IPS-15b (cell line): ENCODE results near the gene RGS3.

Source experiments
- H3K27me3 ChIP-seq: one replicate; pipeline ENCODE4 v1.6.1; 2013; ENCODE audit warnings: low read length; ENCODE audit not compliant: control insufficient read depth, insufficient read depth
- H3K36me3 ChIP-seq: one replicate; pipeline ENCODE4 v1.6.1; 2013; ENCODE audit warnings: low read length; ENCODE audit not compliant: control insufficient read depth, insufficient read depth
- H3K4me1 ChIP-seq: one replicate; pipeline ENCODE4 v1.6.1; 2013; ENCODE audit warnings: mild to moderate bottlenecking, low read length; ENCODE audit not compliant: control insufficient read depth, insufficient read depth
- H3K4me3 ChIP-seq: one replicate; pipeline ENCODE4 v1.5.1; 2013; ENCODE audit warnings: low read depth, low read length
- H3K9ac ChIP-seq: one replicate; pipeline ENCODE4 v1.6.1; 2013; ENCODE audit warnings: low read depth, mild to moderate bottlenecking, low read length
- H3K9me3 ChIP-seq: one replicate; pipeline ENCODE4 v1.6.1; 2013; ENCODE audit warnings: mild to moderate bottlenecking, low read length; ENCODE audit not compliant: control insufficient read depth, insufficient read depth

Gene RGS3

GRCh38 chr9:113493203-113493520, 29.6 kb downstream of the RGS3 start:
- no peaks in the 10 kb centered on the region for H3K4me1 ChIP-seq
- no peak overlapping the region for H3K4me3 ChIP-seq
- no peaks in the 10 kb centered on the region for H3K9me3 ChIP-seq
- H3K27me3 ChIP-seq: no peaks in the 10 kb centered on the region
- no peaks in the 10 kb centered on the region for H3K36me3 ChIP-seq
- H3K9ac ChIP-seq: no peak overlapping the region

GRCh38 chr9:113495526-113495925, 32.0 kb downstream of the RGS3 start:
- H3K27me3 ChIP-seq: no peaks in the 10 kb centered on the region
- no peak overlapping the region for H3K9ac ChIP-seq
- H3K9me3 ChIP-seq: no peaks in the 10 kb centered on the region
- no peaks in the 10 kb centered on the region for H3K36me3 ChIP-seq
- no peak overlapping the region for H3K4me3 ChIP-seq
- H3K4me1 ChIP-seq: no peaks in the 10 kb centered on the region

GRCh38 chr9:113497051-113497450, 33.5 kb downstream of the RGS3 start:
- no peaks in the 10 kb centered on the region for H3K27me3 ChIP-seq
- no peak overlapping the region for H3K9ac ChIP-seq
- H3K36me3 ChIP-seq: no peaks in the 10 kb centered on the region
- peaks cover 4% of the 10 kb centered on the region for H3K4me1 ChIP-seq
- no peaks in the 10 kb centered on the region for H3K9me3 ChIP-seq
- no peak overlapping the region for H3K4me3 ChIP-seq

- H3K4me3 ChIP-seq: no peak overlapping the region
- H3K4me1 ChIP-seq: peaks cover 4% of the 10 kb centered on the region
- H3K36me3 ChIP-seq: no peaks in the 10 kb centered on the region
- no peaks in the 10 kb centered on the region for H3K27me3 ChIP-seq
- H3K9me3 ChIP-seq: no peaks in the 10 kb centered on the region
- no peak overlapping the region for H3K9ac ChIP-seq
Measured at GRCh38 chr9:113499153-113499875, 35.8 kb downstream of the RGS3 start.

GRCh38 chr9:113499876-113500497, 36.5 kb downstream of the RGS3 start:
- no peaks in the 10 kb centered on the region for H3K9me3 ChIP-seq

GRCh38 chr9:113501129-113501686, 37.7 kb downstream of the RGS3 start:
- Histone ChIP-seq H3K4me3 (peak overlapping the region; percentile 26), H3K27me3 (no peaks in the 10 kb centered on the region), H3K36me3 (no peaks in the 10 kb centered on the region), H3K4me1 (peaks cover 6% of the 10 kb centered on the region), H3K9me3 (no peaks in the 10 kb centered on the region), H3K9ac (no peak overlapping the region)

More at GRCh38 chr9:113499876-113500497, 36.5 kb downstream of the RGS3 start:
- no peaks in the 10 kb centered on the region for H3K27me3 ChIP-seq
- peaks cover 4% of the 10 kb centered on the region for H3K4me1 ChIP-seq
- no peak overlapping the region for H3K4me3 ChIP-seq
- H3K36me3 ChIP-seq: no peaks in the 10 kb centered on the region
- no peak overlapping the region for H3K9ac ChIP-seq

GRCh38 chr9:113501852-113502251, 38.3 kb downstream of the RGS3 start:
- no peak overlapping the region for H3K9ac ChIP-seq
- no peaks in the 10 kb centered on the region for H3K27me3 ChIP-seq
- peaks cover 6% of the 10 kb centered on the region for H3K4me1 ChIP-seq
- H3K9me3 ChIP-seq: no peaks in the 10 kb centered on the region
- peak overlapping the region; percentile 26 for H3K4me3 ChIP-seq
- H3K36me3 ChIP-seq: no peaks in the 10 kb centered on the region

- Histone ChIP-seq H3K9ac (no peak overlapping the region), H3K36me3 (no peaks in the 10 kb centered on the region), H3K4me1 (peaks cover 6% of the 10 kb centered on the region), H3K9me3 (no peaks in the 10 kb centered on the region), H3K27me3 (no peaks in the 10 kb centered on the region), H3K4me3 (no peak overlapping the region)
Measured at GRCh38 chr9:113502427-113503034, 39.0 kb downstream of the RGS3 start.

GRCh38 chr9:113503131-113503541, 39.6 kb downstream of the RGS3 start:
- no peaks in the 10 kb centered on the region for H3K36me3 ChIP-seq
- H3K27me3 ChIP-seq: no peaks in the 10 kb centered on the region
- no peaks in the 10 kb centered on the region for H3K9me3 ChIP-seq
- no peak overlapping the region for H3K4me3 ChIP-seq
- H3K4me1 ChIP-seq: peaks cover 6% of the 10 kb centered on the region
- H3K9ac ChIP-seq: no peak overlapping the region

- no peaks in the 10 kb centered on the region for H3K9me3 ChIP-seq
- H3K4me1 ChIP-seq: peaks cover 6% of the 10 kb centered on the region
- H3K4me3 ChIP-seq: no peak overlapping the region
- H3K27me3 ChIP-seq: no peaks in the 10 kb centered on the region
- peak overlapping the region; percentile 5 for H3K9ac ChIP-seq
- no peaks in the 10 kb centered on the region for H3K36me3 ChIP-seq
Measured at GRCh38 chr9:113503613-113504211, 40.2 kb downstream of the RGS3 start.

GRCh38 chr9:113504725-113505590, 41.4 kb downstream of the RGS3 start:
- no peak overlapping the region for H3K9ac ChIP-seq
- no peaks in the 10 kb centered on the region for H3K36me3 ChIP-seq
- no peak overlapping the region for H3K4me3 ChIP-seq
- H3K27me3 ChIP-seq: no peaks in the 10 kb centered on the region
- H3K4me1 ChIP-seq: peaks cover 6% of the 10 kb centered on the region
- no peaks in the 10 kb centered on the region for H3K9me3 ChIP-seq
